H1 (cell line): Measurements from ENCODE around the gene PIK3CA. TPM values are rescaled to one million over a fixed set of nuclear protein-coding genes. Genes with fewer than 3 reads are reported as not detected.

Experiments used
- CTCF ChIA-PET: fragments of 300-600 bp; sonication (Branson Sonifier 250); formaldehyde crosslinking; loops from one replicate; lab custom pipeline; 2021; ENCODE audit not compliant: partially characterized antibody; lab: Charles Lee
- POLR2A ChIA-PET: fragments of 300-600 bp; sonication (Branson Sonifier 250); formaldehyde crosslinking; loops from one replicate; lab custom pipeline; 2021; ENCODE audit warnings: inconsistent platforms; ENCODE audit not compliant: partially characterized antibody; lab: Charles Lee
- DNase-seq, 2 experiments: peaks; one replicate each; pipeline versions ENCODE4 v3.0.0 to v3.0.0-alpha.2; 2010 to 2022; ENCODE audit warnings: low spot score in 2 of 2, low read depth in 1 of 2, mixed read lengths in 1 of 2
- FAIRE-seq: peaks from 2 replicates; lab custom pipeline; 2011; peaks lifted over from hg19 to GRCh38; lab: Jason Lieb, UNC
- H2AFZ ChIP-seq: 2 replicates; pipeline ENCODE4 v1.8.1; 2012; ENCODE audit warnings: low read length, inconsistent platforms
- H2AK5ac ChIP-seq: 2 replicates; pipeline ENCODE4 v1.6.1; 2013; ENCODE audit warnings: low read depth, low read length
- H2BK120ac ChIP-seq: replicated peaks from 2 replicates; pipeline ENCODE3; 2013; ENCODE audit warnings: low read depth, low read length, inconsistent platforms
- H2BK12ac ChIP-seq: 2 replicates; pipeline ENCODE4 v1.6.1; 2013; ENCODE audit warnings: low read depth, low read length
- H2BK15ac ChIP-seq: 2 replicates; pipeline ENCODE4 v1.6.1; 2013; ENCODE audit warnings: low read length
- H2BK20ac ChIP-seq: 2 replicates; pipeline ENCODE4 v1.6.1; 2013; ENCODE audit warnings: low read length
- H2BK5ac ChIP-seq: 2 replicates; pipeline ENCODE4 v1.6.1; 2013; ENCODE audit warnings: low read depth, low read length
- H3K14ac ChIP-seq: 2 replicates; pipeline ENCODE4 v1.6.1; 2013; ENCODE audit warnings: inconsistent platforms; ENCODE audit not compliant: insufficient read length
- H3K18ac ChIP-seq: 2 replicates; pipeline ENCODE4 v1.6.1; 2013; ENCODE audit warnings: low read length; ENCODE audit errors: extremely low read depth
- H3K23ac ChIP-seq: 2 replicates; pipeline ENCODE4 v1.6.1; 2013; ENCODE audit warnings: inconsistent platforms; ENCODE audit not compliant: insufficient read length
- H3K23me2 ChIP-seq: 2 replicates; pipeline ENCODE4 v1.6.1; 2013; ENCODE audit warnings: low read depth, low read length
- H3K27ac ChIP-seq: 2 replicates; pipeline ENCODE4 v1.6.1; 2011; ENCODE audit warnings: low read depth, low read length, inconsistent platforms
- H3K27me3 ChIP-seq, 4 experiments: replicated peaks in 1 of 4; 1 replicate in 1 of 4; 2 replicates in 3 of 4; pipeline versions ENCODE4 v1.6.1 to v1.8.1; 2011 to 2013; ENCODE audit warnings: low read length in 3 of 4, mild to moderate bottlenecking in 3 of 4, inconsistent platforms in 2 of 4, mixed read lengths in 2 of 4, moderate library complexity in 1 of 4; ENCODE audit not compliant: control insufficient read depth in 3 of 4, insufficient read depth in 3 of 4; ENCODE audit errors: extremely low read depth in 1 of 4
- H3K36me3 ChIP-seq, 4 experiments: 2 replicates each; pipeline versions ENCODE4 v1.6.1 to v1.8.1; 2011 to 2013; ENCODE audit warnings: mild to moderate bottlenecking in 4 of 4, low read length in 3 of 4, moderate library complexity in 2 of 4, control low read depth in 1 of 4, inconsistent platforms in 1 of 4; ENCODE audit not compliant: insufficient read depth in 4 of 4, control insufficient read depth in 2 of 4
- H3K4ac ChIP-seq: replicated peaks from 2 replicates; pipeline ENCODE3; 2013; ENCODE audit warnings: low read length, low read depth, mixed read lengths, inconsistent platforms; ENCODE audit not compliant: insufficient read length
- H3K4me1 ChIP-seq, 4 experiments: replicated peaks in 1 of 4; 1 replicate in 1 of 4; 2 replicates in 3 of 4; pipeline versions ENCODE4 v1.6.1 to v1.8.1; 2011 to 2013; ENCODE audit warnings: low read length in 3 of 4, inconsistent platforms in 2 of 4, mixed read lengths in 1 of 4; ENCODE audit not compliant: insufficient read depth in 4 of 4, control insufficient read depth in 3 of 4
- H3K4me2 ChIP-seq, 2 experiments: 2 replicates each; pipeline versions ENCODE4 v1.6.1 to v1.8.1; 2011 to 2013; ENCODE audit warnings: low read depth in 2 of 2, low read length in 2 of 2, control low read depth in 1 of 2, inconsistent platforms in 1 of 2, mild to moderate bottlenecking in 1 of 2; ENCODE audit not compliant: insufficient read depth in 1 of 2
- H3K4me3 ChIP-seq, 4 experiments: fragments of 200-600, 300-600 bp in 1 of 4; sonication (generic), shearing (Covaris generic), sonication (Bioruptor Twin) in 1 of 4; 2 replicates each; pipeline versions ENCODE4 v1.5.1 to v1.8.1; 2011 to 2016; ENCODE audit warnings: low read length in 4 of 4, low read depth in 3 of 4, control low read depth in 2 of 4, inconsistent platforms in 2 of 4, mild to moderate bottlenecking in 2 of 4, mixed read lengths in 1 of 4, moderate library complexity in 1 of 4; ENCODE audit not compliant: insufficient read depth in 2 of 4; ENCODE audit errors: extremely low read depth in 1 of 4
- H3K56ac ChIP-seq: replicated peaks from 2 replicates; pipeline ENCODE3; 2013; ENCODE audit warnings: low read depth, mild to moderate bottlenecking, mixed read lengths, low read length, inconsistent platforms; ENCODE audit not compliant: insufficient read length
- H3K79me1 ChIP-seq: 2 replicates; pipeline ENCODE4 v1.6.1; 2013; ENCODE audit warnings: low read depth, low read length, control low read depth
- H3K79me2 ChIP-seq, 2 experiments: 2 replicates each; pipeline versions ENCODE4 v1.6.1 to v1.8.1; 2012 to 2013; ENCODE audit warnings: low read length in 2 of 2, mild to moderate bottlenecking in 2 of 2, inconsistent platforms in 1 of 2; ENCODE audit not compliant: insufficient read depth in 2 of 2, control insufficient read depth in 1 of 2
- H3K9ac ChIP-seq, 4 experiments: replicated peaks in 1 of 4; 1 replicate in 1 of 4; 2 replicates in 3 of 4; pipeline versions ENCODE4 v1.6.1 to v1.8.1; 2011 to 2013; ENCODE audit warnings: low read depth in 3 of 4, low read length in 3 of 4, control low read depth in 2 of 4, mild to moderate bottlenecking in 2 of 4, moderate library complexity in 2 of 4, inconsistent platforms in 1 of 4; ENCODE audit errors: extremely low read depth in 1 of 4
- H3K9me3 ChIP-seq, 2 experiments: 2 replicates each; pipeline versions ENCODE4 v1.6.1 to v1.8.1; 2012 to 2013; ENCODE audit warnings: mild to moderate bottlenecking in 2 of 2, moderate library complexity in 2 of 2, control low read depth in 1 of 2, inconsistent platforms in 1 of 2, low read depth in 1 of 2, low read length in 1 of 2, mixed read lengths in 1 of 2; ENCODE audit not compliant: insufficient read depth in 2 of 2
- H4K20me1 ChIP-seq, 2 experiments: replicated peaks in 1 of 2; 2 replicates each; pipeline versions ENCODE3 to v1.8.1; 2011 to 2013; ENCODE audit warnings: inconsistent platforms in 2 of 2, low read length in 2 of 2, mild to moderate bottlenecking in 1 of 2; ENCODE audit not compliant: insufficient read depth in 2 of 2, control insufficient read depth in 1 of 2
- H4K5ac ChIP-seq: 2 replicates; pipeline ENCODE4 v1.6.1; 2013; ENCODE audit warnings: low read length, low read depth, mixed read lengths, inconsistent platforms; ENCODE audit not compliant: insufficient read length
- H4K8ac ChIP-seq: 2 replicates; pipeline ENCODE4 v1.8.0; 2013; ENCODE audit warnings: mild to moderate bottlenecking, moderate library complexity, low read length, inconsistent platforms; ENCODE audit not compliant: insufficient read depth; ENCODE audit errors: extremely low read depth
- H4K91ac ChIP-seq: replicated peaks from 2 replicates; pipeline ENCODE3; 2013; ENCODE audit warnings: low read length, mixed read lengths, inconsistent platforms; ENCODE audit not compliant: insufficient read length
- RAD21 ChIP-seq, 2 experiments: IDR thresholded peaks in 1 of 2; conservative IDR thresholded peaks in 1 of 2; 2 replicates each; pipeline ENCODE4 v1.6.1; 2011; ENCODE audit warnings: low read depth in 2 of 2, low read length in 2 of 2, improper control_type of control experiment in 1 of 2, inconsistent platforms in 1 of 2, mild to moderate bottlenecking in 1 of 2, moderate library complexity in 1 of 2
- SP4 ChIP-seq: IDR thresholded peaks from 2 replicates; pipeline ENCODE4 v1.6.1; 2012; ENCODE audit warnings: low read length, inconsistent platforms
- YY1 ChIP-seq: IDR thresholded peaks from 2 replicates; pipeline ENCODE4 v1.6.1; 2011; ENCODE audit warnings: low read depth, mild to moderate bottlenecking, low read length
- WGBS, 2 experiments: shearing (Covaris generic) in 1 of 2; methylation state at CpG; one replicate each; pipeline versions ENCODE4 v1.1.6 to v1.1.7; 2013 to 2015; ENCODE audit warnings: low lambda C conversion rate in 2 of 2, mixed read lengths in 2 of 2, inconsistent platforms in 1 of 2, low coverage in 1 of 2, missing lambda C conversion rate in 1 of 2; ENCODE audit not compliant: insufficient replicate concordance in 2 of 2, insufficient coverage in 1 of 2, insufficient read length in 1 of 2; ENCODE audit errors: extremely low coverage in 1 of 2, missing lambda C conversion rate in 1 of 2; 5-methylcytosine and 5-hydroxymethylcytosine counted together
- polyA plus RNA-seq, 7 experiments: library from polyadenylated mRNA; depleted of rRNA in 3 of 7; stranded (reverse) in 5 of 7; unstranded in 2 of 7; fragments of >200 nt in 5 of 7; fragments of 200-250 nt in 2 of 7; gene quantifications; 1 replicate in 5 of 7; 2 replicates in 1 of 7; 4 replicates in 1 of 7; pipeline versions ENCODE4 v1.2.1 to v1.2.3, GENCODE V29; 2011 to 2013; ENCODE audit warnings: missing spikeins in 2 of 7, mixed read lengths in 2 of 7
- total RNA-seq: library from RNA; stranded (reverse); fragmentation: NEBNext Ultra II Directional; extraction: Animal tissue kit (Norgen Biotek cat#: 25700); gene quantifications from 2 replicates; pipeline ENCODE4 v1.2.1, GENCODE V29; 2021
- TF ChIP-seq, protein P1 (sequence below), 3 experiments: IDR thresholded peaks; 1 replicate in 2 of 3; 2 replicates in 1 of 3; pipeline versions ENCODE4 v1.5.1 to v1.6.1; 2011; ENCODE audit warnings: low read length in 3 of 3, mild to moderate bottlenecking in 3 of 3, inconsistent platforms in 2 of 3, low read depth in 1 of 3, moderate library complexity in 1 of 3; ENCODE audit not compliant: insufficient read depth in 1 of 3; ENCODE audit errors: control extremely low read depth in 1 of 3

Gene PIK3CA
- total and polyA plus RNA-seq, 2 of the 8 experiments (the other 6 are each of a cell fraction or from before 2014, with no cell fraction given) = 1.6 to 11.3 TPM

DNA sequence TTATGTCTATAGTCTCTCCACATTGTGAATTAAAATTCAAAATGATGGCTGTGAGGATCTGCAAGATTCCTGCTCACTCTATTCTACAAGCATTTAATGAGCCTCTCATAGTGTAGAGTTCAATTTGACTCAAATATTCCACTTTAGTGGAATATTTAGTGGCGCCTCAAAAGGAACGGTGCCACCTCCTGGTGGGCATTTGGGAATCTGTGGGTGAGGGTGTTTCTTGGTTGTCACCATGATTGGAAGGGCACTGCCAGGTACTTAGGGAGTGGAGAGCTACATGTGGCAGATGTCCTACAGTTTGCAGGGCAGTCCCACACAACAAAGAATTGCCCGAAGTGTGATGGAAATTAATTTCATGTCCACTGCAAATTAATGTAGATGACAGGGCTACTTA is 124.2 kb downstream of the PIK3CA start:
- Histone ChIP-seq H3K79me2 (no peaks in the 10 kb centered on the region), H3K4me2 (no peak overlapping the region), H3K9me3 (no peaks in the 10 kb centered on the region), H3K9ac (no peak overlapping the region), H4K5ac (no peak overlapping the region), H3K14ac (no peak overlapping the region), H3K79me1 (no peaks in the 10 kb centered on the region), H3K4me3 (no peak overlapping the region), H3K27ac (no peak overlapping the region), H2BK15ac (no peak overlapping the region), H3K4ac (no peak overlapping the region), H4K8ac (no peak overlapping the region), H3K23ac (no peak overlapping the region), H2AK5ac (no peak overlapping the region), H4K91ac (no peak overlapping the region), H3K4me1 (no peaks in the 10 kb centered on the region), H2AFZ (no peak overlapping the region), H3K18ac (no peak overlapping the region), H2BK12ac (no peak overlapping the region), H4K20me1 (no peaks in the 10 kb centered on the region), H3K56ac (no peak overlapping the region), H2BK20ac (no peak overlapping the region), H2BK120ac (no peak overlapping the region), H2BK5ac (no peak overlapping the region), H3K23me2 (no peaks in the 10 kb centered on the region), H3K36me3 (no peaks in the 10 kb centered on the region), H3K27me3 (no peaks in the 10 kb centered on the region)
- ChIA-PET CTCF (interaction anchor here (0.7 to 2.6 kb wide), 12 partner anchors 9 to 257 kb away, joined by 3 to 8 read pairs (median 3); no protein-coding TSS in a partner anchor), POLR2A (interaction anchor here (1.0 kb wide), 1 partner anchor 12 kb away, joined by 3 read pairs; no protein-coding TSS in a partner anchor)
- FAIRE-seq = no peak
- WGBS, 2 experiments = 90% methylated on average over 3 of the region's 3 CpGs; no CpG with 5 or more reads in 1 of the 2 experiments
- no peak for DNase-seq
- TF ChIP-seq YY1 = no peak
- TF ChIP-seq, protein P1, sequence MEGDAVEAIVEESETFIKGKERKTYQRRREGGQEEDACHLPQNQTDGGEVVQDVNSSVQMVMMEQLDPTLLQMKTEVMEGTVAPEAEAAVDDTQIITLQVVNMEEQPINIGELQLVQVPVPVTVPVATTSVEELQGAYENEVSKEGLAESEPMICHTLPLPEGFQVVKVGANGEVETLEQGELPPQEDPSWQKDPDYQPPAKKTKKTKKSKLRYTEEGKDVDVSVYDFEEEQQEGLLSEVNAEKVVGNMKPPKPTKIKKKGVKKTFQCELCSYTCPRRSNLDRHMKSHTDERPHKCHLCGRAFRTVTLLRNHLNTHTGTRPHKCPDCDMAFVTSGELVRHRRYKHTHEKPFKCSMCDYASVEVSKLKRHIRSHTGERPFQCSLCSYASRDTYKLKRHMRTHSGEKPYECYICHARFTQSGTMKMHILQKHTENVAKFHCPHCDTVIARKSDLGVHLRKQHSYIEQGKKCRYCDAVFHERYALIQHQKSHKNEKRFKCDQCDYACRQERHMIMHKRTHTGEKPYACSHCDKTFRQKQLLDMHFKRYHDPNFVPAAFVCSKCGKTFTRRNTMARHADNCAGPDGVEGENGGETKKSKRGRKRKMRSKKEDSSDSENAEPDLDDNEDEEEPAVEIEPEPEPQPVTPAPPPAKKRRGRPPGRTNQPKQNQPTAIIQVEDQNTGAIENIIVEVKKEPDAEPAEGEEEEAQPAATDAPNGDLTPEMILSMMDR (IDR thresholded peaks at IDR 0.05; ENCODE audit: control extremely low read depth in 1 of 3, insufficient read depth in 1 of 3, low read depth in 1 of 3, low read length in 3 of 3) = peak; percentile 14 to 36 (median 34); a peak in 3 of 4 replicates
- TF ChIP-seq SP4 = no peak
- peak; percentile 40 to 54 for TF ChIP-seq RAD21 (IDR thresholded peaks at IDR 0.05 in 1 of 2, conservative IDR thresholded peaks at IDR 0.05 in 1 of 2; ENCODE audit: low read depth in 2 of 2, low read length in 2 of 2)
